NCI-H2227 (cell line): Measurements from ENCODE around the gene SMARCC1.

Experiments used
- DNase-seq: peaks from one replicate; lab custom pipeline; 2025; ENCODE audit not compliant: unreplicated experiment; lab: John Stamatoyannopoulos, UW

Gene SMARCC1

DNA sequence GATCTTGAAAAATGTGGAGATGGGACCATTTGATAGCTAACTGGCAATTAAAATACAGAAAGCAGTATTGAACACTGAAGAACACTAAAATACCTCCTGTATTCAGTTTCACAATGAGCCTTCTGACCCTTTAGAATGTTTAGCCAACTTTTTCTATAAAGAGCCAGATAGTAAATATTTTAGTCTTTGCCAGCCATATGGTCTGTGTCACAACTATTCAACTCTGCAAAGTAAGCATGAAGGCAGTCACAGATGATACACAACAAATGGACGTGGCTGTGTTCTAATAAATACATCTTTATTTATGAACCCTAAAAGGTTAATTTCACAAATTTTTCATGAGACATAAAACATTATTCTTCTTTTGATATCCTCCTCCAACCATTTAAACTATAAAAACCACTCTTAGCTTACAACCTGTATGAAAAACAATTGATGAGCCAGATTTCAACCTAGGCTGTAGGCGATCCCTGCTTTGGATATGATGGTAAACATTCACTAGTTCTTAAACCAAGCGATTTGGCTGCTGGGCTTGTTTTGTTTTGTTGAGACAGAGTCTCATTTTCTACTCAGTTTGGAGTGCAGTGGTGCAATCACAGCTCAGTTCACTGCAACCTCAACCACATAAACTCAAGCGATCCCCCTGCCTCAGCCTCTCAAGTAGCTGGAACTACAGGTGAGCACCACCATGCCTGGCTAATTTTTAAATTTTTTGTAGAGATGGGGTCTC lies 189.5 kb downstream of the SMARCC1 start:
- DNase-seq: no peak

DNA sequence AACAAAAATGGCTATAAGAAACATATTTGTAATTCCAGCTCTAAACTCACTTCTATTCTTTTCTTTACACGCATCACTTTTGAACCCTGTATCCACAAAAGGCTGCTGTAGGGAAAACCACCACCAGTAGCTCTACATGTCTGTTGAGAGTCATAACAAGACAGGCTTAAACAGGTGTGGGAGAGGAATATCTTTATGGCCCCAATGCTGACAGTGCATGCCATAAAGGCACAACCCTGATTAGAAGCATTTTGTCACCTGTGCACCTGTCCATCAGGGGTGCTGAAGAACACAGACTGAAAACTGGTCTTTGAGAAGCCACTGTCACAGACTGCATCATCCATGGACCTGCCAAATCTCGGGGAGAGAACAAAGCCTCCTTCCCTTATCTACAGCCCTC lies 191.5 kb downstream of the SMARCC1 start:
- no peak for DNase-seq

DNA sequence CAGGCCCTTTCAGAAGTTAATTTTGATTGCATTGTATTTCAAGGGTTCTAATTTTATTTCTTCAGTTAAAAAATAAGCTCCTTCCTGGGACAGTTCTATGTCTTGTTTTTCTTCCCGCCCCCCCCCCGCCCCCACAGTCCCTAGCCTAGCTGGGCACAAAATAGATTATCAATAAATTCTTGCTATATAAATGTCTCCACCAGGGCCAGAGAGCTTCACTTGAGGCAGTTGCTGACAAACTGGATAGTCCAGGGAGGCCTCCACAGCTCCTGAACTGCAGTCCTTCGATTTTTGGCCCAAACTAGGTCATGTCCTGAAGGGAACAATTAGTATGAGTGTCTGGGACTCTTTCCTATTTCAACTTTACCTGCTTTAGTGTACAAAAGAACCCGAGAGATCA lies 193.1 kb downstream of the SMARCC1 start:
- no peak for DNase-seq

DNA sequence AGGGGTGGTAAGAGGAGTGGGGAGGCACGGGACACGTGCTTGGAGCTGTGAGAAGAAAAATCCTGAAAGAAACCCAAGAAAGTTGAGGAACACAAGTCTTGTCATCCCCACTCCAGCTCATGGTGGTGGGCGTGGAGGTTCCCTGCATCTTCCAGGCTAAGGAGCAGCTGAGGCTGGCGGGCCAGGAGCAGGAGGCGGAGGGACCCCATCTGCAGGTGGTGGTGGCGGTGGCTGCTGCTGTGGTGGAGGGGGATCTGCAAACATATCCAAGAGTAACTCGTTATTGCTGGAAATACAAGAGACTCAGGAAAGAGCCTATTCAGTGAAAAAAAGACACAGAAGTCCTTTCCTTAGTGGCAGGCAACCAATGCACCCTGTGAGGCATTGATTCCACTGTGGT lies 193.6 kb downstream of the SMARCC1 start:
- DNase-seq: no peak

DNA sequence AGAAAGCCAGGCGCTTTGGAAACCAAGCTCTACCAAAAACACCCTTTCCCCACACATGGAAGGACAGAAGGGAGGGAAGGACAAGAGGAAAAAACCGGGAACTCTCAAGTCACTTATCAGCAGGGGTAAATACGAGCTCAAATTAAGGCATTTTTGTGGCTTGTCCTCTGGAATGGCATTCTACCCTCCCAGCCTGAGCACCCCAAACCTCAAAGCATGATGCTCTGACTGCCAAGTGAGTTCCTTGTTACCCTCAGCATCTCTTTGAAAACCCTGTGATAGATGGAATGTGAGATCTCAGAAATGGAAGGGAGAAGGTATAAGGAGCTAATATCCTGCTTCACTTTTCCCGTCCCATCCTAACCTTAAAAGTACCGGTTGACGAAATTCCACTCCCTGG lies 194.9 kb downstream of the SMARCC1 start:
- DNase-seq: no peak

DNA sequence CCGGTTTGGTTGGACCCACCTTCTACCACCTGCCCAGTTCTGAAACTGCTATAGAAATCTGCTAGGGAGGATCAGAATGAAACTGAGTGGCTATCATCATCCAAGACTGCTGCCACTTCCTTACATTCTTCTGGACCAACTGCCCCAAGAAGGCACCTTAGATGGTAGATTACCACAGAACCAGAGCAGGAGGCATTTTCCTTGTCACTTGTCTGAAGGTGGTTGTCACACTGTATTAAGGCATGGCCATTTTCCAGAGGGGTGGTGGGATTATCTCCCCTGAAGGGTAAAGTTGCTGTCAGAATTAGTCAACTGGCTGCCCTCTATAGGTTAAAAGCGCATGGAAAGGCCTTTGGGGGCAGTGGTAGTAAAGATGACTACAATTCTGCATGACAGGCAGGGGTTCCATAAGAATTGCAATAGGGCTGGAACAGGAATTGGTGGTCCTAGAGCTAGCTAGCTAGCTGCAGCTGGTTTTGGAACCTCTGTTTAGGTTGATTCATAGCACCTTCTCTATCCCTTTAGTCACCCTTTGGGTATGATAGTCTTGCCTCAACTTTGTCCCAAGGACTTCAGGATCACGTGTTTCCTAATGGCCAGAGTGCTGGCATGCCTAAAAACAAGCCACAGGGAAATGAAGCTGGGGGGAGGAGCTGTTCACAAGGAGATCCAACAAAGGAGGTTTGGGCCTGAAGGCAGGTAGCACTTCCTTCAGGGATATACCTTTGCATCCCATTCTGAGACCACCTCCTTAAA lies 198.2 kb downstream of the SMARCC1 start:
- no peak for DNase-seq

DNA sequence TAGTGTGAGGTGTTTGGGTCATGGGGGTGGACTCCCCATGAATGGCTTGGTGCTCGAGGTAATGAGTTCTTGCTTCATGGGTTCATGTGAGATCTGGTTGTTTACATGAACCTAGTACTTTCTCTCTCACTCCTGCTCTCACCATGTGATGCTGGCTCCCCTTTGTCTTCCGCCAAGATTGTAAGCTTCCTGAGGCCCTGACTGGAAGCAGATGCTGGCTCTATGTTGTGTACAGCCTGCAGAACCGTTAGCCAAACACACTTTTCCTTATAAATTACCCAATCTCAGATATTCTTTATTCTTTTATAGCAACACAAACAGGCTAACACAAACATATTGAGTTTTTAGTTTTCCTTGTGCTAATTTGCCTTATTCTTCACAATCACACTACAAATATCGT lies 199.9 kb downstream of the SMARCC1 start:
- no peak for DNase-seq

DNA sequence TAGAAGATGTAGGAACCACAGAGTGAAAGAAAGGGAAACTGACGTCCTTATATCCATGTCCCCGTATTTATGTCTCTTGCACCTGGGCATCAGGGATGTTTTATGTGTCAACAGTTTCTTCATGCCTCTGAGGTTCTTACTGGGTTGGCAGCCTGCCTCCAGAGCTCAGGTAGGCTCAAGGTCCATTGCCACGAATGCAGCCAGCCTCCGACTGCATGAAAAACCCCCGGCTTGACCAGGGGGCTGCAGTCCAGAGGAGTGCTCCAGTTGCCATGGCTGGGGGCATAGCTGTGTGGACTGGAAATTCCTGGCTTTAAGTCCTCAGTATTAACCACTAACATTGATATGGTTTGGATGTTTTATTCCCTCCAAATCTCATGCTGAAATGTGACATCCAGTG lies 200.3 kb downstream of the SMARCC1 start:
- DNase-seq: no peak

- DNase-seq: no peak
These were observed 201.2 kb downstream of the SMARCC1 start for GRCh38 chr3:47580481-47580880.

DNA sequence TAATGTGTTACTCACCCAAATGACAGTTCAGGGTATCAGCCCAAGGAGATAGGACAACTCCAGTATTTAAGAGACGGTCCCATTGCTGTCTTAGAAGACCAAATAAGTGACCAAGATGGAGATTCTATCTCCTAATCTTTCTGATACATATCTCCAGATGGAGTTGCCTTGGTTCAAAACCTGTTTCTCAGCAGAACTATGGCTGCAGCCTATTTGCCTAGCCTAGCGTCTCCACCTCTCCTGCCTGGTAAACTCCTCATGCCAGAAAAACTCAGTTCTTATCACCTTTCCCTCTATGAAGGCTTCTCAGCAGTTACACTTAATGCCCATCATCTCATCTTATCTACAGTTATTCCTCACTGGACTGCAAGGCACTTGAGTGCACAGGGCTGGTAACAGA lies 201.8 kb downstream of the SMARCC1 start:
- no peak for DNase-seq

DNA sequence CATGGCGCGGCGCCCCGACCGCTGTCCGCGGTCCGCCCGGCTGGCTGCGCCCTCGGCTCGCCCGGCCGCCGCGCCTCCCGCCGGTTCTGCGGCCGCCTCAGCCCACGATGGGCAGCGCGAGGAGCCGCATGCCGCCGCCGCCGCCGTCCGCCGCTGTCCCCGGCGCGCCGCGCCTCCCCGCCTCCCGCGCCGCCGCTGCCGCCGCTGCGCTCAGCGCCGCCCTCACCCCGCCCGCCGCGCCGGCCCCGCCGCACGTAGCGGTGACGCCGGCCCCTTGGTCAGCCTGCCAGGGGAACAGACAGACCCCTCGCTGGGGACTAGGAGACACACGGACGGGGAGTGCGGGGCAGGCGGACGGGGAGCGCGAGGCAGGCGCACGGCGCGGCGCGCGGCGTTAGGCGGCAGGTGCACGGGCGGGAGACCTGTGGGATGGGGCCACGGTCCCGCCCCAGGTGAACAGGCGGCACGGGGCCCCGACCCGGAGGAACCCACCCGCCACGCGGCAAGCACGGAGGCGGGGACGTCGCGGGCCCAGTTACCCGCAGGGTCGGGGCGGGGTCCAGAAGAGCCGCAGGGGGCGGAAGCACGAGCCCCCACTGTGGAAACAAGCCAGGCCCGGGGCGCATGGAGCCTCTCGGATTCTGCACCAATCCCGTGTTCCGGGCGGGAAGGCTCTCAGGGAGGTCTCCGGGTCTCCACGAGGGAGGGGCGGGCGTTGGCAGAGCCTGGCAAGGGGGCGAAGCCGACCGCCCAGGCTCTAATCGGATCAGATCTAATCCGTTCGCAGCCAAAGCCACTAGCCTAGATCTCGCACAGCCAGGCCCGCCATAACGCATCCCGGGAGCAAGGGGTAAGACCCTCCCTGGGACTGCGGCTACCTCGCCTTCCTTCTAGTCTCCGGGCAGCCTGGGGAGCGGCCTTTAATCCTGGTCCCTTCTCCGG lies 202.7 kb downstream of the SMARCC1 start, which contains the start of gene CSPG5:
CSPG5 (minus strand) TSS at position 175 of the 942 bp plus-strand sequence; CDS start at position 3, 172 bp downstream.
- DNase-seq: peak; percentile 56

DNA sequence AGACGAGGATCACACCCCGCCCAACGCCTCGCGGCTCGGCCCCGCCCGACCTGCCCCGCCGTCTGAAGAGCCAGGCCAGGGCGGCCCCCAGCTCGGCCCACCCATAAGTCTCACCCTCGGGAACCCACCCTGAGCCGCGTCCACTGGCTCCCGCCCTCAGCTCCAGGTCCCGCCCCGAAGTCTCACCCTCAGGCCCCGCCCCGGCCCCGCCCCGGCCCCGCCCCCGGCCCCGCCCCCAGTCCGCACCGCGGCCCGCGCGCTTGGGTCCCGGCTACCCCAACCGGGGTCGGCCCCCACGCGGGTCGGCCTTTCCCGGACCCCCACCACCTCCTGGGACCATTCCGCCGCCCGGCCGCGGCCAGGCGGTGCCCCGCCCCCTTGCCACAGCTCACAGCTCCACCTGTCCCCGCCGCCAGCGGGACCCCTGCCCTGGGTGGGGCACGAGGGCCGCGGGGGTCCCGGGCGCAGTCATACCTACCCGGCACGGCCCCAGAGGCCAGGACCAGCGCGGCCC lies 203.5 kb downstream of the SMARCC1 start:
- DNase-seq: peak; percentile 32

DNA sequence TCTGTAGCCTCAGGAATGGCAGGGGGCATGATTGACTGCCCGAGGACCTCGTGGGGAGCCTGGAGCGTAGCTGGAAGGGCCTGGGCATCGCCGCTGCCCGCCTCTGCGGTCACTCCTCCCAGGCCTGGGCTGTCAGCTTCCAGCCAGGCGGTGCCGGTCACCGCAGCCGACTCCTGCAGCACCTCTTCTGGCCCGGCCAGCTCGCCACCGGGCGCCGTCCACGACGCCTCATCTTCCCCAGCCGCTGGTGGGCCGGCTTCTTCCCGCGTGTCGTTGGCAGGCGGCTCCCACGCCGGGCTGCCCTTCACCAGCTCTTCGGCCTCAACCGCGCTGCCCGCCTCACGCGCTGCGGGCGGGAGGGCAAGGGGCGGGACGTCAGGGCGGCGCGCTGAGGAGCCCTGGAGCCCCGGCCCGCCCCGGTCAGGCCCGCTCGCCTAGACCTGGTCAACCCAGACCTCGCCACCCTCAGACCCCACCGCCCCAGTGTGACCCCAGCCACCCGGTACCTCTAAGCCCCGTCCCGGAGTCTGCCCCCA lies 204.0 kb downstream of the SMARCC1 start:
- peak; percentile 22 for DNase-seq

DNA sequence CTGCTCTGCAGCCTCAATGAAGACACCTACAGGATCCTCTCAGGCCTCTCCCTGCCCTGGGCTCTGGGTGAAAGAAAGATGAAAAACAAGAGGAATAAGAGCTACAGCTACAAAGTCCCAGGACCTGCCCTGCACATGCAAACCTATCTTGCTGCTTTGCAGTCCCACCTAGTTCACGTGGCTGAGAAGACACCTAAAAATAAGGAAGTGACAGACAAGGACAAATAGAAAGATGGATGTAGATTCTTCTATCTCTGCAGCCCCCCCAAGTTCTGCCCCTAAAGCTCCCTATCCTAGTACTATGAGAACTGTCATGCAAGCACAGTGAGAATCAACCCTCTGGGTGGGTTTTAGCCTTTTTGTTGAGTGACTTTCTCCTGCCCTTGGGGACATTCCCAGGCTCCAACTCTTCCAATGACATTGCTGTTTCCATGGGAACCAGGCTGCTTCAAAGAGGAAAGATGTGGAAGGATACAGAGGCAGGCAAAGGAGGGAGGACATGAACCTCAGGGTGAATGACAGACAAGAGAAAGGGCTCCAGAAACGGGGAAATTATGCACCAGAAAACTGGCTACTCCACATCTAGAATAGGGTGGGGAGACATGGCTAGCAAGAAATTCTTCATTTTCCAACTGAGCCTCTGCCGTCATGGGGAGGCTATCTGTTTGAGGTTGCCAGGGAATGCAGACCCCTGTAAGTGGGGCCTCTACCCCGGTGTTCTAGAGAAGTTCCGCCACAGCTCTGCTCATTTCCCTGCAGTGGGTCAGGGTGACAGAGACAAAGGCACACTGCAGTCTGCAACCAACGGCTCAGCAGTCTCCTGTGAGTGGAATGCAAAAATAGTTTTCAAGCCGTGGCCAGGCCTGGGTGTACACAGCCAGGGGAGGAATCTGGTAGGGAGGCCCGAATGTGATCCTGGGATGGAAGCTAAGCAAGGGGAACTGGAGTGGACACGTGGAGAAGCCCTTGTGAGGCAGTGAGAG lies 208.2 kb downstream of the SMARCC1 start:
- no peak for DNase-seq

GRCh38 chr3:47571391-47572175 lies 210.1 kb downstream of the SMARCC1 start:
- DNase-seq: peak; percentile 14

- no peak for DNase-seq
These were observed 212.8 kb downstream of the SMARCC1 start for GRCh38 chr3:47568901-47569300.

GRCh38 chr3:47567149-47567548 lies 214.5 kb downstream of the SMARCC1 start:
- DNase-seq: no peak

DNA sequence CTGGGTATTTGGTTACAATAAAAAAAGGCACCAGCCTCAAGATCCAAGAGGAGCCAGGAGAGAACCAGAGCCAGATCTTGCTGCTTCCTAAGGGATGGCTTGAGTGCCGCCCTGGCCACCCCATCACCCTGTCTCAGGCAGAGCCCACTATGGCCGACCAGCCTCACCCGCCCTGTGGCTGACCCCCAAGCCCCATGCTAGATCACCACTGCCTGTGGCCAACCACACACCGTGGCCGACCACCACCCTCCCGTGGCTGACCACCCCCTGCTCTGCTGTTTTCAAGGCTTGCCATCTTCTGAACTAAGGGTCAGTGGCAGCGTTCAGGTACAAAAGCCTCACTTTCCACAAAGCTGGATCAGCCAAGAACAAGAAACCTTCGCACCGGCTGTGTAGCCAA lies 215.0 kb downstream of the SMARCC1 start:
- DNase-seq: no peak
